ENCODE data around the gene CEP192.
"Not testable (repeated sequence)": the region's sequence is repeated elsewhere in the genome, so short reads cannot be mapped to it uniquely, and the experiment has no call there.

The CEP192 gene

DNA sequence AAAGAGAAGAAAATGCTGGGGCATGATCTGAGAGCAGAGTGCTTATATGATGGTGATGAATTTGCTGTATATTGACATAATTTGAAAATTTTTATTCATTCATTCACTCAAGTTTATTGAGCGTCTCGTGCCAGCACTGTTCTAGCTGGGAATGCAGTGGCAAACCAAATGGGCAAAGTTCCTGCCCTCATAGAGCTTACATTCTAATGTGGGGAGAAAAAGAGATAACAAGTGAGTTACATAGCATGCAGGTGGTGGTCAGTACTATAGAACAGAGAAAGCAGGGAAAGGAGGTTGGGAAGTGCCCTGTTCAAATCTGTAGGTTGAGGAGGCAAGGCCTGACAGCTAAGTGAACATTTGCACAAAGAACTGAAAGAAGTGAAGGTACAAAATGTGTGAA, 4.3 kb downstream of the CEP192 start:
- TF ChIP-seq, protein P1, sequence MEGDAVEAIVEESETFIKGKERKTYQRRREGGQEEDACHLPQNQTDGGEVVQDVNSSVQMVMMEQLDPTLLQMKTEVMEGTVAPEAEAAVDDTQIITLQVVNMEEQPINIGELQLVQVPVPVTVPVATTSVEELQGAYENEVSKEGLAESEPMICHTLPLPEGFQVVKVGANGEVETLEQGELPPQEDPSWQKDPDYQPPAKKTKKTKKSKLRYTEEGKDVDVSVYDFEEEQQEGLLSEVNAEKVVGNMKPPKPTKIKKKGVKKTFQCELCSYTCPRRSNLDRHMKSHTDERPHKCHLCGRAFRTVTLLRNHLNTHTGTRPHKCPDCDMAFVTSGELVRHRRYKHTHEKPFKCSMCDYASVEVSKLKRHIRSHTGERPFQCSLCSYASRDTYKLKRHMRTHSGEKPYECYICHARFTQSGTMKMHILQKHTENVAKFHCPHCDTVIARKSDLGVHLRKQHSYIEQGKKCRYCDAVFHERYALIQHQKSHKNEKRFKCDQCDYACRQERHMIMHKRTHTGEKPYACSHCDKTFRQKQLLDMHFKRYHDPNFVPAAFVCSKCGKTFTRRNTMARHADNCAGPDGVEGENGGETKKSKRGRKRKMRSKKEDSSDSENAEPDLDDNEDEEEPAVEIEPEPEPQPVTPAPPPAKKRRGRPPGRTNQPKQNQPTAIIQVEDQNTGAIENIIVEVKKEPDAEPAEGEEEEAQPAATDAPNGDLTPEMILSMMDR (IDR thresholded peaks at IDR 0.05; ENCODE audit: borderline replicate concordance, insufficient read depth, low read depth, low read length) = no peak
- no peak overlapping the region for H3K4me3 ChIP-seq (ENCODE audit: low read depth, low read length)

DNA sequence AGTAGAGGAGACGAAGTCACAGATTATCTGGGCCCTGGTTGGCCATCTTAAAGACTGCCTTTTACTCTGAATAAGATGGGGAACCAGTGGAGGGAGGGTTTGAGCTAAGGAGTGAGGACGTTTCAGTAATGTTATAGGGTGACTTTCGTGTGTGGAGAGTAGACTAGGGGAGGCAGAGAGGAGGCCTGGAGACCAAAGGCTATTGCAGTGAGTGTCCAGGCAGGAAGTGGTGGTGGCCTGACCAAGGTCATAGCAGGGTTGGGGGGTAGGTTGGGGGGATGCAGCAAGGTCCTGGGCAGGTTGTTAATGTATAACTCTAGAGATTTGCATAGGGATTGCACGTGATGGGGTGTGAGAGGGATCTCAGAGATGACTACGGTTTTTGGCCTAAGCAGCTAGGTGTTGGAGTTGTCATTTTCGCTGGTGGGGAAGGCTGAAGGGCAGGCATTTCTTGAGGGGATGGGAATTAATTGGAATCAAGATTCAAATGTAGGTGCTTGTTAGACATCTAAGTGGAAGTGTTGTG, 4.9 kb downstream of the CEP192 start:
- TF ChIP-seq, protein P1 (IDR thresholded peaks at IDR 0.05; ENCODE audit: borderline replicate concordance, insufficient read depth, low read depth, low read length) = no peak
- H3K4me3 ChIP-seq (ENCODE audit: low read depth, low read length) = no peak overlapping the region

DNA sequence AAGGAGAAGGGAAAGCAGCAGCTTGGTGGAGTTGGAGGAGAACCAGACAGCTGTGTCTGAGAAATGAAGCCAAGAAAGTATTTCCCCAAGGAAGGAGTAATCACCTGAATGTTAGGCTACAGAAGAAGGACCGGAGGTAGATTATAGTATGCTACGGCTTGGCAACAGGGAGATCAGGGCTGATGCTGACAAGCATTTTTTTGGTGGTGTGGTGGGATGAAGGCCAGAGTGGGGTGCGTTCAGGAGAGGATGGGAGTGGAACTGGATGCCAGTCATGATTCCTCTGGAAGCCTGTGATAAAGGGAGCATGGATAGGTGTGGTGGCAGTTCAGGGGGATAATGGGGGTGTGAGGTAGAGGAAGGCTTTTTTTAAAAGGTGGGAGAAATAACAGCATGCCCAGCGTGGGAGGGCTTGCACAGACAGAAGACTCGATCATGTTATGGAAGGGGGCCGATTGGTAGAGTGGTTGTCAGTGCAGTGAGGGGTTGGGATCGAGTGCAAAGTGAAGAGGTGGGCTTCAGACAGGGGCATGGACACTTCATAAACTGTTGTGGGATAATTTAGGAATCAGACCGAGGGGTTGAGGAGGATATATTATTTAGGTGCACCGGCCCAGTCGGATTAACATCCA, 5.6 kb downstream of the CEP192 start:
- TF ChIP-seq, protein P1 (IDR thresholded peaks at IDR 0.05; ENCODE audit: borderline replicate concordance, insufficient read depth, low read depth, low read length) = no peak
- H3K4me3 ChIP-seq (ENCODE audit: low read depth, low read length) = no peak overlapping the region

DNA sequence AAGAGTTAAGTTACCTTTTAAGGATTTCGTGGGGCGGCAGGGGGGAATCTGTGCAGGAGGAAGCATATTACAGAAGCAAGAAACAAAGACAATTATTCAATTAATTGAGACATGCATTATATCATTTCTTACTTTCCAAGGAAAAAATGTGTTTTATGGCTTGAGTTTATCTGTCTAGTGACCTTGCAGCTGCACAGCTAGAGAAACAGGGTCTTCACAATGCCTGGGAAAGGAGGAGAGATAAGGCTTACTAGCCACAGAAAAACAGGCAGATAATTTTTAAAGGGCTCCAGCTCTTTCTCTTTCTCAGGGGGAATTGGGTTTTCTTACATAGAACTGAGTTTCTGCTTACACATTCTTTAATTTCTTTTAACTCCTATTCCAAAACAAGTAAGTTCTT, 6.2 kb downstream of the CEP192 start:
- not testable (repeated sequence) for H3K4me3 ChIP-seq (ENCODE audit: low read depth, low read length)

DNA sequence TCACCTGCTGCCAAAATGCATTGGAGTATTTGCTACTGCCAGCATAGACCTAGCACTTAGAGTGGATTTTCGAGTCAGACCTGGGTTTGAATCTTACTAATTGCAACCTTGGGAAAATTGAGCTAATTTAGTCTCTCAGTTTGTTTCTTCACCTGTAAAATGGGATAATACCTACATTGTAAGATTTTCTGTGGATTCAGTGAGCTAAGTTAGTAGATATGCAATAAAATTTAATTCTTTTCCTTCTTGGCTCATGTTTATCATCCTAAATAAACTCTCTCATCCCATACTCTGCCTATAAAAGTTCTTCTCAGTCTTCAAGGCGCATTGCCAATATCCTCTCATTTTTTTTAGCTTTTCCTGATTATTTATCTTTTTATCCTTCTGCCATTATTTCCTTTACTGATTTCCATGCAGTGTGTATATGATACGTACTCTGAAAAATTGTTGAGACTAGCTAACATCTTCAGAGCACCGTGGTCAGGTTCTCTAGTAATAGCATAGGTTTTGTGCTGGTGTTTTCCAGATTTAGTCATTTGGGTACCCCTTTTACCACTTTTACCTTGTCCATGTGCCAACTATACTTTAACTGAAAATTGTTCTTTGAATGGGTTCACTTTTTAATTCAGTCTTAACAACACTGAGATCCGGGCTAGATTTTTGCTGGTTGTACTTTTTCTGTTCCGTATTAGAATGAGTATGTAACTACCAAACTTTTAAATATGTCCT, 7.3 kb downstream of the CEP192 start:
- no peak overlapping the region for H3K4me3 ChIP-seq (ENCODE audit: low read depth, low read length)
- TF ChIP-seq, protein P1 (IDR thresholded peaks at IDR 0.05; ENCODE audit: borderline replicate concordance, insufficient read depth, low read depth, low read length) = no peak

DNA sequence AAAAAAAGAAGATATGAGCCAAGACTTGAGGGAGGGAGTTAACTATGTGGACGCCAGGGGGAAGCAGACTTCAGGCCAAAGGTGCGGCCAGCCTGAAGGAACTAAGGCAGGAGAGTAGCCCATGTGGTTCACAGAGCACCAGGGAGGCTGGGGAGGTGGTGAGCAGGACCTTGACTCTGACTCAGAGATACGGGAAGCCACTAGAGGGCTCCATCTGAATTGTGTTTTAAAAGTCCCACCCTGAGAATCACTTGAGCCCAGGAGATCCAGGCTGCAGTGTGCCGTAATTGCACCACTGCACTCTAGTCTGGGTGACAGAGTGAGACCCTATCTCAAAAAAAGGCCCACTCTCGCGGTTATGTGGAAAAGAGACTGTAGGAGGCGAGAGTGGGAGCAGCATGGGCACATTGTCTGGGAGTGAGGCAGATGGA, 12.3 kb downstream of the CEP192 start:
- TF ChIP-seq, protein P1 (IDR thresholded peaks at IDR 0.05; ENCODE audit: borderline replicate concordance, insufficient read depth, low read depth, low read length) = peak; percentile 52
- no peak overlapping the region for H3K4me3 ChIP-seq (ENCODE audit: low read depth, low read length)

DNA sequence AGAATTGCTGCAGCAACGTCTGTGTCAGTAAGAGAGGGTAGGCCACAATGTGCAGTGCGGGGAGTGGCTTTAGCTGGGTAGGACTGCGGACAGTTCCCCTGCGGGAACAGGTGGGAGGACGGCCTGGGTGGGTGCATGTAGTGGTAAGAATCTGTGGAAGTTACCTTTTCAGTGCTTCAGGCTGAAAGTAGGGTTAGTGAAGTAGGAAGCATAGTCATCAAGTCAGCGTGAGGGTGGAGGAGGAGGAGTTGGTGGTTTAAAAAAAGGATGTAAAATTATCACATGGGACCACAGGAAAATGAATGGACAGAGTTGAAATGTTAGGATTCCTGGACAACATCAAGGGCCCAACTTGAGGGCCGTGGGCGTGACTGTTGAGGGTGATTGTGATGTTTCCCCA, 13.2 kb downstream of the CEP192 start:
- TF ChIP-seq, protein P1 (IDR thresholded peaks at IDR 0.05; ENCODE audit: borderline replicate concordance, insufficient read depth, low read depth, low read length) = no peak
- no peak overlapping the region for H3K4me3 ChIP-seq (ENCODE audit: low read depth, low read length)
